Right atrium auricular region (tissue), 2 donors: ENCODE data around the gene MAP1LC3B. TPM values are rescaled to one million over a fixed set of nuclear protein-coding genes. Genes with fewer than 3 reads are reported as not detected.

Experiments
- DNase-seq: peaks from one replicate; pipeline ENCODE4 v3.0.0-alpha.2; 2019; ENCODE audit warnings: low spot score
- H3K27ac ChIP-seq, 2 donors: fragments of 200-600 bp; sonication (generic); 1 replicate in 1 of 2; 2 replicates in 1 of 2; pipeline ENCODE4 v1.5.1; 2016 to 2019
- H3K27me3 ChIP-seq, 2 donors: fragments of 200-600 bp; sonication (generic); one replicate each; pipeline versions ENCODE4 v1.5.1 to v1.6.0; 2017 to 2019
- H3K36me3 ChIP-seq: fragments of 200-600 bp; sonication (generic); one replicate; pipeline ENCODE4 v1.5.1; 2016
- H3K4me1 ChIP-seq, 2 donors: fragments of 200-600 bp; sonication (generic); one replicate each; pipeline versions ENCODE4 v1.5.1 to v1.6.0; 2017 to 2019
- H3K4me3 ChIP-seq, 2 donors: fragments of 200-600 bp; sonication (generic); 1 replicate in 1 of 2; 2 replicates in 1 of 2; pipeline ENCODE4 v1.5.1; 2017 to 2019; ENCODE audit warnings: mild to moderate bottlenecking in 1 of 2, moderate library complexity in 1 of 2
- H3K9me3 ChIP-seq, 2 donors: fragments of 200-600 bp; sonication (generic); one replicate each; pipeline ENCODE4 v1.5.1; 2019
- total RNA-seq, 2 donors: library from RNA; depleted of rRNA; stranded (reverse); fragments of >200 nt; gene quantifications; one replicate each; pipeline ENCODE4 v1.1.0, GENCODE V29; 2016
- TF ChIP-seq, protein P1 (sequence below), 2 donors: fragments of 200-600 bp; sonication (generic); IDR thresholded peaks; one replicate each; pipeline ENCODE4 v1.5.1; 2019; ENCODE audit warnings: antibody characterized with exemption in 2 of 2

MAP1LC3B gene
- total RNA-seq, 2 donors from 2014 or later: 57.5 to 83.0 TPM

DNA sequence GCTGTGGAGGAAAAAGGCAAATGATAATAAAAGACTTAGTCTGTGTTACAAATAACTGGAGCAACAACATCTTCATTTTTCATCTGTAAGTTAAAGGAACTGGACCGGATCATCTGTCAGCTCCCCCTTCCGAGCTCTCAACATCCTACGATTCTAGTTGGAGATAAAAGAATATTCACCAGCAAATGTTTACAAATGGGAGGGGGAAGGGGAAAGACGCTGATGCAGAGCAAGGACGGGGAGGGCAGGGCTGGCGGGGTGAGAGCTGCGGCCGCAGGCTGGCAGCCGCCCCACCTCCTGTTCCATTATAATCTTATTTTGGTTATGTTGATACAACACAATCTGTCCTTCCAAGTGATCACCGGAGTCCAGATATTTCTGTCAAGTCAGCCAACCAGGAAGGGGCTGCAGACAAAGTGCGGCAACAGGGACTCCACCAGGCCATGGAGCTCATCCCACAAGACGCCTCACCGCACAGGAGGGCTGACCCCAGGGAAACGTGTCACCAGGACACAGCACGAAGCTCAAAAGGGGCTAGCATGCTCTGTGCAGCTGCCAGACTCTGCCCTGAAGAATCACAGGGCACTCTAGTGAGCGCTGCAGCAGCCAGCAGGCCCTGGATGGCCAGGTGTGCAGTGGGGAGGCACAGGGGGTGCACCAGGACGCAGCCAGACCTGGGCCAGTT lies 28.2 kb upstream of the MAP1LC3B start:
- Histone ChIP-seq H3K27me3 (no peaks in the 10 kb centered on the region), H3K9me3 (no peaks in the 10 kb centered on the region), H3K4me1 (peaks cover 0 to 64% of the 10 kb centered on the region in 2 donors), H3K27ac (peak overlapping the region; percentile 78 to 84), H3K4me3 (peak overlapping the region in 1 of 2 donors; percentile 3), H3K36me3 (peaks cover 34% of the 10 kb centered on the region)
- no peak for DNase-seq
- TF ChIP-seq, protein P1, sequence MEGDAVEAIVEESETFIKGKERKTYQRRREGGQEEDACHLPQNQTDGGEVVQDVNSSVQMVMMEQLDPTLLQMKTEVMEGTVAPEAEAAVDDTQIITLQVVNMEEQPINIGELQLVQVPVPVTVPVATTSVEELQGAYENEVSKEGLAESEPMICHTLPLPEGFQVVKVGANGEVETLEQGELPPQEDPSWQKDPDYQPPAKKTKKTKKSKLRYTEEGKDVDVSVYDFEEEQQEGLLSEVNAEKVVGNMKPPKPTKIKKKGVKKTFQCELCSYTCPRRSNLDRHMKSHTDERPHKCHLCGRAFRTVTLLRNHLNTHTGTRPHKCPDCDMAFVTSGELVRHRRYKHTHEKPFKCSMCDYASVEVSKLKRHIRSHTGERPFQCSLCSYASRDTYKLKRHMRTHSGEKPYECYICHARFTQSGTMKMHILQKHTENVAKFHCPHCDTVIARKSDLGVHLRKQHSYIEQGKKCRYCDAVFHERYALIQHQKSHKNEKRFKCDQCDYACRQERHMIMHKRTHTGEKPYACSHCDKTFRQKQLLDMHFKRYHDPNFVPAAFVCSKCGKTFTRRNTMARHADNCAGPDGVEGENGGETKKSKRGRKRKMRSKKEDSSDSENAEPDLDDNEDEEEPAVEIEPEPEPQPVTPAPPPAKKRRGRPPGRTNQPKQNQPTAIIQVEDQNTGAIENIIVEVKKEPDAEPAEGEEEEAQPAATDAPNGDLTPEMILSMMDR (IDR thresholded peaks at IDR 0.05): no peak

DNA sequence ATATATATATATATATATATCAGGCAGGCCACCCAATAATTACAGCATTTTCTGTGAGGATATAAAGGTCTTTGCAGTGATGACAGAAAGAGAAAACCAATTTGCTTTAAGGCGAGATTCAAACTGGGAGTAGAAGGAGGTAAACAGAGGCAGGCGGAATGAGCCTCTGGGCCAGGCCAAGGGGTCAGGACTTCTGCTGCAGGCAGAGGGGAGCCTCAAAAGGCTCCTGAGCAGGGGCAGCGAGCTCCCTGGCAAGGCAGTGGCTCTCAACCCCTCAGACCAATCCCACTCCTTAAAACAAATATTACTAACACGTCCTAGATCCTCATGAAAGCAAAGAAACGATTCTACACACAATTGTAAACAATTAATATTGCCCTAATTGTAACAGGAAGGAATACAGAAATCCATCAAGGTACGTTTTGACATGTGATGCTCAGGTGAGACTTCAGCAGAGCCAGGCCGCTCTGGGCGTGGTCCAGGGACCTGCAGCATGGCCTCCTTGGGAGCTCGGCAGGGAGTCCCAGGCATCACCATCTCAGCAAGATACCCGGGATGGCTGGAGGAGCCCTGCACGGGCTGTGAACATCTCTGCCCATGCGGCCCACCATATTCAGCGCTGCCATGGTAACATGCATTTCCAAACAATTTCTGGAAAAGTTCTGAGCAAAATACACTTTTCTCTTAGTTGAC lies 27.0 kb upstream of the MAP1LC3B start:
- H3K27ac ChIP-seq: peak overlapping the region; percentile 78 to 84
- H3K36me3 ChIP-seq: peaks cover 21% of the 10 kb centered on the region
- no peak overlapping the region for H3K4me3 ChIP-seq
- H3K9me3 ChIP-seq: no peaks in the 10 kb centered on the region
- no peak for DNase-seq
- H3K4me1 ChIP-seq: peaks cover 0 to 77% of the 10 kb centered on the region in 2 donors
- TF ChIP-seq, protein P1 (IDR thresholded peaks at IDR 0.05): no peak
- no peaks in the 10 kb centered on the region for H3K27me3 ChIP-seq

DNA sequence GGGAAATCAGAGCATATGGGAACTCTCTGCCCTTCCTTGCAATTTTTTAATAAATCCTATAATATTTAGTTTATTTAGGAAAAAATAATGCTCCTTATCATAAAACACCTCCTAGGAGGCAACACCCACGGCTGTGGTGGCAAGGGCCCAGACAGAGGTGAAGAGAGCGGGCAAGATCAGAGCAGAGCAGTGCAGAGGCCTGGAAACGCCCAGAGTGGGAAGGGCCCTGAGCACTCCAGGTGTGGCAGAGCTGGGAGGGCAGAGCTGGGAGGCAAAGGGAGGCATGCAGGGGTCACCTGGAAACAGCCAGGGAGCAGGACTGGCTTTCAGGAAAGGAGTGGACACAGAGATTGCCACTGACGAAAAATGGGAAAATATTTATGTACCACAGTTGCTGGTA lies 25.8 kb upstream of the MAP1LC3B start:
- Histone ChIP-seq H3K36me3 (peaks cover 13% of the 10 kb centered on the region), H3K9me3 (no peaks in the 10 kb centered on the region), H3K27ac (no peak overlapping the region), H3K27me3 (no peaks in the 10 kb centered on the region), H3K4me1 (peaks cover 0 to 80% of the 10 kb centered on the region in 2 donors), H3K4me3 (no peak overlapping the region)
- no peak for DNase-seq
- TF ChIP-seq, protein P1 (IDR thresholded peaks at IDR 0.05): no peak

DNA sequence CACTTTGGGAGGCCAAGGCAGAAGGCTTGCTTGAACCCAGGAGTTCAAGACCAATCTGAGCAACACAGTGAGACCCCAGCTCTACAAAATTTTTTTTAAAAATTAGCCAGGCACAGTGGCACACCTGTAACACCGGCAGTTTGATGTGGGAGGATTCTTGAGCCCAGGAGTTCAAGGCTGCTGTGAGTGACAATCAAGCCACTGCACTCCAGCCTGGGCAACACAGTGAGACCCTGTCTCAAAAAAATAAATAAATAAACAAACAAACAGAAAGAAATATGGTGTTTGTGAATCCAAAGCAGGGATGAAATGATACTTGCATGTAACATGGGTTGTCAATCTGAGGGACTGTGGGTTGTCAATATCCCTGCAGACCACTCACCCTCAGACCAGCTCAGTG lies 25.2 kb upstream of the MAP1LC3B start:
- Histone ChIP-seq H3K9me3 (no peaks in the 10 kb centered on the region), H3K36me3 (peaks cover 7% of the 10 kb centered on the region), H3K27ac (peak overlapping the region in 1 of 2 donors; percentile 64), H3K4me1 (peaks cover 0 to 87% of the 10 kb centered on the region in 2 donors), H3K27me3 (no peaks in the 10 kb centered on the region), H3K4me3 (no peak overlapping the region)
- no peak for DNase-seq
- TF ChIP-seq, protein P1 (IDR thresholded peaks at IDR 0.05): no peak

DNA sequence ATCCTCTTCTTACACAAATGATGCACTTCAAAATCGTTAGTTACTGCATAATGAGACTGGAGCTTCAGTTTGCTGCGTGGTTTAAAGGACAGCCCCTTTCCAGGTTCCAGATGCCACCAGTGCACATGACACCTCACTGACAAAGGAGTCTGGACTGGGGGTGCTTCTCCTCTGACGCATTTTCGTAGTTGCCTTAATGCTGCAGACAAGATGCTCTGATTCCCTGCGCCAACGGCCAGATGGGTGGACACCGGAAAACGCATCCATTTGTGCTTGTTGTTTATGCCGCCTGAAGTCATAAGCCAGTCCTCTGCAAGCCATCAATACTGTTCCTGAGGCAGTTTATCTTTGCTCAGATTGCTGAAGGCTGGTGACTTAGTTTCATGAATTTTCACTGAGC lies 24.6 kb upstream of the MAP1LC3B start:
- TF ChIP-seq, protein P1 (IDR thresholded peaks at IDR 0.05): no peak
- peaks cover 0 to 93% of the 10 kb centered on the region in 2 donors for H3K4me1 ChIP-seq
- no peaks in the 10 kb centered on the region for H3K9me3 ChIP-seq
- H3K27me3 ChIP-seq: no peaks in the 10 kb centered on the region
- H3K27ac ChIP-seq: peak overlapping the region; percentile 64 to 66
- peaks cover under 1% of the 10 kb centered on the region for H3K36me3 ChIP-seq
- H3K4me3 ChIP-seq: no peak overlapping the region
- no peak for DNase-seq
